NOMO-1 (cell line): ENCODE data around the gene SMAD3.
A peak's percentile ranks its signal among the peaks of the same experiment; 100 is the strongest.

Experiments used
- DNase-seq, 2 experiments: peaks; one replicate each; lab custom pipeline; 2025; ENCODE audit not compliant: unreplicated experiment in 2 of 2; lab: John Stamatoyannopoulos, UW

The SMAD3 gene

GRCh38 chr15:67033571-67034044, 31.8 kb upstream of the SMAD3 start:
- no peak for DNase-seq

GRCh38 chr15:67035886-67036285, 29.5 kb upstream of the SMAD3 start:
- no peak for DNase-seq

GRCh38 chr15:67036775-67037555, 28.4 kb upstream of the SMAD3 start:
- no peak for DNase-seq

- DNase-seq: no peak
These were observed 27.7 kb upstream of the SMAD3 start for GRCh38 chr15:67037694-67038093.

- DNase-seq: no peak
These were observed 26.7 kb upstream of the SMAD3 start for GRCh38 chr15:67038736-67039135.

- DNase-seq: no peak
These were observed 25.9 kb upstream of the SMAD3 start for GRCh38 chr15:67039384-67040075.

- DNase-seq: no peak
These were observed 25.1 kb upstream of the SMAD3 start for GRCh38 chr15:67040277-67040676.

- peak; percentile 72 to 76 for DNase-seq
These were observed 22.8 kb upstream of the SMAD3 start for GRCh38 chr15:67042551-67043142.

- no peak for DNase-seq
These were observed 21.2 kb upstream of the SMAD3 start for GRCh38 chr15:67043939-67044771.

- DNase-seq: no peak
These were observed 18.2 kb upstream of the SMAD3 start for GRCh38 chr15:67047149-67047661.

- DNase-seq: peak; percentile 40 to 55
These were observed 16.8 kb upstream of the SMAD3 start for GRCh38 chr15:67048281-67049279.

GRCh38 chr15:67049351-67050044, 15.9 kb upstream of the SMAD3 start:
- DNase-seq: no peak

- DNase-seq: no peak
These were observed 15.3 kb upstream of the SMAD3 start for GRCh38 chr15:67050062-67050461.

GRCh38 chr15:67050522-67051087, 14.8 kb upstream of the SMAD3 start:
- no peak for DNase-seq

- DNase-seq: no peak
These were observed 14.0 kb upstream of the SMAD3 start for GRCh38 chr15:67051088-67052045.

- no peak for DNase-seq
These were observed 10.7 kb upstream of the SMAD3 start for GRCh38 chr15:67054676-67055075.

- no peak for DNase-seq
These were observed 6.3 kb upstream of the SMAD3 start for GRCh38 chr15:67059127-67059553.
